NCI-H774 (cell line): ENCODE measurements around the gene UBE2G2.

ENCODE experiments used
- DNase-seq: peaks from one replicate; lab custom pipeline; 2025; lab: John Stamatoyannopoulos, UW

Gene UBE2G2

DNA sequence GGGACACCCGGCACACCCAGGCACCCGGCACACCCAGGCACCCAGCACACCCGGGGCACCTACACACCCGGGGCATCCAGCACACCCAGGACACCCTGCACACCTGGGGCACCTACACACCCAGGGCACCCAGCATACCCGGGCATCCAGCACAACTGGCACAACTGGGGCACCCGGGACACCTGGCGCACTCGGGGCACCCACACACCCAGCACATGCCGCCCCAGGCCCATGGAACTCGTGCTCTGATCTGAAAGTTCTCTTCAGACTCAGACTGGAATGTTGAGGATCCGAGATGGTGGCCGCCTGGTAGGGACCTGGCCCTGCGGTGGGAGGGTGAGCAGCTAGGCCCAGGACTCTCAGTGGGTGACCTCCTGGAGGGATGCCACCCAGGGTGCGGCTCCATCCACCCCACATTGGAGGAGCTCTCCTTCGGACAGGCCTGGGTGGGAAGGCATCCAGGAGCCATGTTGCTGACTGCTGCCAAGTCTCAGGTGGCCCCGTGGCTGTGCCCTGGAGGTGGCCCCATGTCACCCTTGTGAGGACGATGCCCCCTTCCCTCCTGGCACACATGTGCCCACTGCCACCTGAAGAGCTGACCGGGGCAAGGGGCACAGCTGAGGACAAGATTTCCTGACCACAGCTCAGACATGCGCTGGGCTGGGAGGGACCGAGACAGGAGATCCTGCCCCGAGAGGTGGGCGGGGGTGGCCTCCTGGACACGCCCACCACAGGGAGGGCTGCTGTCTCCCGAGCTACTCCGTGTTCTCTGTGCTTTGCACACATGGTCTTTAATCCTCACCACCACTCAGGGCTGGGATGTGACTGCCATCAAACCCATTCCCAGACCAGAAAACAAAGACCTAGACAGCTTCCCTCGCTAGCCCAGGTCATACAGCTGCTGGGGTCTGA, 37.0 kb downstream of the UBE2G2 start:
- no peak for DNase-seq

DNA sequence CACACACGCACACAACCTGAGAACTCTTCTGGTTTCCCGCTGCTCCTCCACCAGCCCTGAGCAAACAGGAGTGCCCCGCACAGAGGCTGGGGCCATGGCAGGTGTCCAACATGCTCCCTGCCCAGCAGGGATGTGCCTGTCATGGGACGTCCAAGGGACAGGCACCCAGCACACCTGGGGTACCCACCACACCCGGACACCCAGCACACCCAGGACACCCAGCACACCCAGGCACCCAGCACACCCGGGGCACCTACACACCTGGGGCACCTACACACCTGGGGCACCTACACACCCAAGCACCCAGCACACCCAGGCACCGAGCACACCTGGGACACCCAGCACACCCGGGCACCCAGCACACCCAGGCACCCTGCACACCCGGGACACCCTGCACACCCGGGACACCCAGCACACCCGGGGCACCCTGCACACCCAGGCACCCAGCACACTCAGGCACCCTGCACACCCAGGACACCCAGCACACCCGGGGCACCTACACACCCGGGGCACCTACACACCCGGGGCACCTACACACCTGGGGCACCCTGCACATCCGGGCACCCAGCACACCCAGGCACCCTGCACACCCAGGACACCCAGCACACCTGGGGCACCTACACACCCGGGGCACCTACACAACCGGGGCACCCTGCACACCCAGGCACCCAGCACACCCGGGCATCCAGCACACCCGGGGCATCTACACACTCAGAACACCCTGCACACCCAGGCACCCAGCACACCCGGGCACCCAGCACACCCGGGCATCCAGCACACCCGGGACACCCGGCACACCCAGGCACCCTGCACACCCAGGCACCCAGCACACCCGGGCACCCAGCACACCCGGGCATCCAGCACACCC, 37.9 kb downstream of the UBE2G2 start:
- DNase-seq = no peak

DNA sequence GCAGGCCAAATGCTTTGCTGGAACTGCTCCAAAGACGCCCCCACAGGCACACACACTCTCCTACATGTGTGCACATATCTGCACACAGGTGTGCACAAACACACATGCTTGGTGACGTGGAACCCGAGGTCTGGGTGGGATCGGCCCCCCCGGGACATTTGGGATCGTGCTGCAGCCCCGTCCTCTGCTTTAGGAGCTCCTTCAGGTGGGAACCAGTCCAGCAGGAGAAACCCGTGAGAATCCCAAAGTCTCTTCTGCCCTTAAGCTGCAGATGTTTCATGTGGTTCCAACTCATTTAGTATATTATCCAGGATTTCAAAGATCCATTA, 38.6 kb downstream of the UBE2G2 start:
- no peak for DNase-seq

DNA sequence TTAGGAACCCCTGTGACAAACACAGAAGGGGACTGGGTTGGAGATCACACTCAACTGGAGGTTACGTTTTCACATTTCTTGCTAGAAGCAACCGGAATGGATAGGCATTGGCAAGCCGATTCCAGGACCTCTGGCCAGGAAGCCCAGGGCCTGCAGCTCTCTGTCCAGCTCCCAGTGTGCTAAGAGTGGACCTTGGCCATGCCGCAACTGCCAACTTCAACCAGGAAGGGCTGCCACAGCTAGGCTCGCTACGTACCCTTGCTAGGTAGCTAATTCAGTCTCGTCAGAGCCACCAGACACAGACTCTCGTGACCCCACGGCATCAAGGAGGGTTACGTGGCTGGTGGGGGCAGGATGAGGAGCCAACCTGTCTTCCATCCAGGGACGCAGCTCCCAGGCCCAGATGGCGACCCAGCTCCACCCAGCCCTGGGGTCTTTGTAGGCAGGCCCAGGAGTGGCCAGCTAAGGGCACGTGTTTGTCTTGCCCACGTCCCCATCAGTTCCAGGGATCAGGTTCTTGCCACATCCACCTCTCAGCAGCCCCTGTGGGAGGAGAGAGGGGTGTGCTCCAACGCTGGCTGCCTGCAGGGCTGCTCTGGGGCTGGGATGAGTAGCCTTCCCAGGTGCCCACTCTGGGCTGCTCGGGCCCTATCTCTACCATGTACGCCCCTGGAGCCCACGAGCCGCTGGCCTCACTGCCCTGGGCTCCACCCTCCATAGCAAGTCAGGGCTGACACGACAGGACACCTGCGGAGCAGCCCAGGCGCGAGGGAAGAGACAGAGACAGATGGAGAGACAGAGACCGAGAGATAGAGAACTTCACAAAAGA, 39.2 kb downstream of the UBE2G2 start:
- DNase-seq = no peak

DNA sequence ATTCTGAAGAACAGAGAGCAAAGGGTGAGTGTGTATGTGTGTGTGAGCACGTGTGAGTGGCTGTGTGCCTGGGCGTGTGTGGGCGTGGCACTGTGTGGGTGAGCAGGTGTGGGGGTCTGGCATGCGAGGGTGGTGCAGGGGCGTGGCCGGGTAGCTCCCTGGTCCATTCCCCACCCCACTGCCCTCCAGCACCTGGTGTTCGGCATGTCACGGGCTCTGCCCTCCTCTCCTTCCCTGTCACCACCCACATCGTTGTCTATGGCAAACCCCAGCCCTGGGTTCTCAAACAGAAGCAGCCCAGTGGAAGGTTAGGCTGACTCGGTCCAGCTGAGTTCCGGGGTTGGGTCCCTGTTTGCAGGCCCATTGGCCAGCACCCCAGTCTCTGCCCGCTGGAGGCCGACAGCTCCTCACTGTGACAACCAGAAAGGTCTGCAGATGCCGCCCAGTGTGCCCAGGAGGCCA, 39.8 kb downstream of the UBE2G2 start:
- no peak for DNase-seq

DNA sequence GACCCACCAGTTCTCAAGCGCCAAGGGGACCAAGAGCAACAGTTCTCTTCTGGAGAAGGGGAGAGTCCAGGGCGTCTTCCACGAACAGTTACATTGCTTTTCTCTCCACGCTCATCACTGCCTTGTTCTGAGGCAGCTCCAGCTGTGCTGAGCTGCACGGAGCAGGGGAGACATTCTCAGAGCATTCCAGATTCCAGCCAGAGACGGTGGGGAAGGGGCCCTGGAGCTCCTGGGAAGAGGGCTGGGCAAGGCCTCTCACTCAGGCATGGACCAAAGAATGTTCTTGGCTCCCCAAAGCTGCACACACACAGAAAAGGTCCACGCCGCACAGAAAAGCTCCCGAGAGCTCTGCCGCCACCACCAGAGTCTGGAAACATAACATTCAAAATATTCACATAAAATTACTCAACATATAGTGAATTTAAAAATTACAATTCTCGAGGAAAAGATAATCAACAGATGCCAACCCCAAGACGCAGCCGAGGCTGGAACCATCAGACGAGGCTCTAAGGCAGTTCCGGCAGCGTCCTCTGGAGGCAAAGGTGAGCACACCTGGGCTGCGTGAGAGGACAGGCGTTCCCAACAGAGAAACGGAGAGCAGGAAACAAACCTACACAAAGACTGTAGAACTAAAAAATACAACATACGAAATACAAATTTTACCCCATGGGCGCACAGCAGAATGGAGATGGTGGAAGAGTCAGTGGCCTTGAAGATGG, 40.5 kb downstream of the UBE2G2 start:
- peak; percentile 1 for DNase-seq

DNA sequence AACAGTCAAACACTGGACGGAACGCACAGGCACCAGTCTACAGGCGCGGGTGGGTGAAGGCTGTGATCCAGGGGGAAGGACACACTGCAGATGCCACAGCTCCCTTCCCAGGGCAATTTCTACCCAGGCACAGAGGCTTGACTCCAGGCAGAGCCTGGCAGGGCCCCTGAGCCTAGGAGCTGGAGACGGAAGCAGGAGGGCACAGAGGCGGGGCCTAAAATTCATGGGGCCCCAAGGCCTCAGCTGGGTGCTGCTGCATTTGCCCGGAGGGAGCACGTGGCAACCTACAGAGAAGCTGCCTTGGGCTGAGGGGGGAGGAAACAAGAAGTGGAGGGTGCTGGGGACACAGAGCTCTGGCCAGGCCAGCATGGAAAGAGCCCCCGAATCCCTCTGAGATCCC, 41.2 kb downstream of the UBE2G2 start:
- DNase-seq = no peak

DNA sequence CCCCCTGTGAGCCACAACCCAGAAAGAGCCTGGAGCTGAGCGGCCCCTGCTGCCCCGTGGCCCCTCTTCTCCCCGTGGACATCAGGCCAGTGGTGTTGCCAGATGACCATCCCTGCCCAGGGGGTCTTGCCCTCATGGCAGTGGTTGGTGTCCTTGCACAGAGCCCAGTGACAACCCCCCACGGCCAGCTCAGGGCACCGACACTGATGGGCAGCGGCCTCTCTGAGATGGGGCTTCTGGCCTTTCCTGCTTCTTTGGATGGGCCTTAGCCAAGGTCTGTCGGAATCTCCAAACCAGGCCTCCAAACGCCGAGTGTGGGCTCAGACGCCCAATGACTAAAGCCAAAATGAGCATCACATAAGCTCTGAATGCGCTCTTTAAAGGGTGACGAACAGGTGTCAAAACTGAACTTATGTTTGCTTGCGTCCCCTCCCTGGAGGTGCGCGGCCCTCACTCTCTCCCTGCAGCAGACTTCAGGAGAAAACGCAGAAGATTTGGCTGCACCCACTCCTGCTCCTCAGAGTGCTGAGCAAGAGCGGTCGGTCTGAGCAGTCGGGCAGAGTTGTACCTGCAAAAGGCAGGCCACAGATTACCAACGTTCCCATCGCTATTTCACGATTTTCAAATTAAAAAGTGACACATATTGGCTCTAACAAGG, 41.9 kb downstream of the UBE2G2 start:
- DNase-seq = no peak

DNA sequence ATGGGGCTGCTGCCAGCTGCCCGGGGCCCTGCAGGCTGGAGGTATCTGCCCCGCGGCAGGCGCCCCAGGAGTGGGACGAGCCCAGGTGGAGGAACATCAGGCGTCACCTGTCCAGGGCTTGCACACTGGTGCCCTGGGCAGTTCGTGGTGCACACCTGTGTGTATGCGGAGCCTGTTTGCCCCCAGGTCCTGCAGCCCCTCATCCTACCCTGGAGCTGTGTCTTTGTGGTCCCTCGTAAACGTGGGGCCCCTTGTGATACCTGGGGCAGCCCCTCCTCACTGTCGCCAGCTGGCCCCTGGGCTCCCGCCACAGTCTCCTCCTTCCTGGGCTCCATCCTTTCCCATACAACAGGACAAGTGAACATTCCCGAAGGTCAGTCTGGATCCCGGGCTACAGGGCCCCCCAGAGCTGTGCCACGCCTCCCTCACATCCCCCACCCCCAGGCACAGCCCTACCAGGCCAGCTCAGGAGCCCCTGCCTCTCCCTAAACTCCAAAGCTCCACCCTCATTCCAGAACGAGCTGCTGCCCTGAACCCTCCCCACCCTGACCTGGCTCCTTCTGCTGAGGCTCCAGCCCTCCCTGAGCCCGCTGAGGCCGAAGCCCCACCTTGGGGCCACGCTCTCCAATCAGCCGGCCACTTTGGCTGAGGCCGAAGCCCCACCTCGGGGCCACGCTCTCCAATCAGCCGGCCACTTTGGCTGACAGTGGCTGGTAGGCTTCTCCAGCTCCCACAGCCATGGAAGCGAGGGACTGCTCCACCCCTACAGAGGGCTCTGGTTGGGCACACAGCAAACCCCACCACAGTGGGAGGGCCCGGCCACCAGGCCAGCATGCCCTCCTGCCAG, 42.6 kb downstream of the UBE2G2 start:
- DNase-seq = no peak

DNA sequence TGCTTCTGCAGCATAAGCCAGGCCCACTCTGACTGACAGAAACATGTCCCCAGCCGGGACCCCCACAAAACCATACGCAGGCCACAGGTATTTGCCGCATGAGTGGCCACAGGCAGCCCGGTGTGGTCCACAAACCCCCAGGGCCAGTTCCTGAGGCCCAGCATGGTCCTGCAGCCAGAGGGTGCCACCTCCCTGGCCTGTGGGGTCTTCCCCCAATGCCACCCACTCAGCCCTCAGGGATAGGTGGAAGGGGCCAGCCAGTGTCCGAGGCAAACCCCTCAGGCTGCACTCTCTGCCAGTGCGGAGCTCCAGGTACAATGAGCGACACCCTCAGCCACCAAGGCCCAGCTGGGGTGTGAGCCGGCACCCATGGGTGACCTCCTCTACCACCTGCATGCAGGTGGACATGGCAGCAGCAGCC, 43.5 kb downstream of the UBE2G2 start:
- no peak for DNase-seq

DNA sequence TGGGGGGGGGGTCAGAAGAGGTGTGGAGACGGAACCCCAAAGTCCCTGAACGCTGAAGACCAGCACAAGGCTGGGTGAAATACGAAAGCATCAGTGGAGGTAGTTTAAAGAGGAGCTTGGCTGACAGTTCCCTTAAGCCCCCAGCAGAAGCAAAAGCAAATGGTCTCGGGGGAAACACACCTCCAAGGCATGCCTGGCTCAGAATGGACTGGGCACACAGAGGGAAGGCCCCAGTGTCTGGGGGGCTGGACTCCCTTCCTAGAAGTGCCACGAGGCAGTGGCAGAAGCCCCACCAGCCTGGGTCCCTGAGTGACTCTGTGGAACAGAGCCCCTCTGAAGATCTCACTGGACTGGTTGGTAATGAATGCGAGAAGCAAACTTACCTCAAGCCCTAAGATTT, 43.9 kb downstream of the UBE2G2 start:
- DNase-seq = no peak

DNA sequence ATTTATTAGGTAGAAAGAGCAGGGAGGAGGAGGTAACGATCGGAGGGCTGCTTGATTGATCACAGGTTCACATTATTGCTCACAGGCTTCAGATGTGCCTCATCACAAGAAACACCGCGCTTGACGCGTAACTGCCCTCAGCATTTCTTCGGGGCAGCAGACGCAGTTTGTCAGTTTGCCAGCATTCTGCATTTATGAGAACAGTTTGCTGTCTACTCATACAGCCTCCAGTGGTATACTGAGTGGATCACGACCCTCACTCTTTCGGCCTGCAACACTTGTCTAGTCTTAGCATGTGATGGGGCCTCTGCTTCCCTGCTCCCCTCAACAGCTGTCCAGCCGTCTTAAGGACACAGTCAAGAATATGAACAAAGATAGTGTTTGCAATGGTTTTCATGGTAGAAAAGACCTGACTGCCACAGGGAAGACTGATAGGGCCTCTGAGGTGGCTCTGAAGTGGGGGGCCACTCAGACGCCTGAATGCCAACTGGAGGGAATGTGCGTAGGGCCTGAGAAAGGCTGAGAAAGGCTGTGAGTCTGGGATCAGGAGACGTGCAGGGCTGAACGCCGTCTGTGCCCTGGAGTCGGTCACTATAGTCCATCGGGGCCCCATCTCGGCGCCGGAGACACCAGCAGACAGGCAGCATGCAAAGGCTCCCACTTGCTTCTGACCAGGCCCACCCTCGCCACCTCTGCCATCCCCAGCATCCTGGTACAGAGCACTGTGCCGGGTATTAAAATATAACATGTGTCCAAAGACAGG, 45.0 kb downstream of the UBE2G2 start:
- DNase-seq = no peak

DNA sequence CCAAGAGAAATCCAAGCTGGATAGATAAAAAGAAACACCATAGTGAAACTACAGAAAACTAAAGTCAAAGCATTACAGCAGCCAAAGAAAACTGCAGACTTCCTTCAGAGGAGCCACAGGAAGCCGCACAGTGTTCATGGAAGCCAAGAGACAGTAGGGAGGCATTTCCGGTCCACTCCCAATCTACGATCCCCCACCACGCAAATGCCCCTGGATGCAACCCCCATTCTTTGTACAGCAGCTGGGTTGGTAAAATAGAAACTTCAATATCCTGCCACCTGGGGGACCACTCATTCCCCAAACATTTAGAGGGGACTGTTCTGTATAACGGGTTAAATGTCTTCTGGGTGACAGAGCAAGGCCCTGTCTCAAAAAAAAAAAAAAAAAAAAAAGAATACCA, 46.4 kb downstream of the UBE2G2 start:
- no peak for DNase-seq

DNA sequence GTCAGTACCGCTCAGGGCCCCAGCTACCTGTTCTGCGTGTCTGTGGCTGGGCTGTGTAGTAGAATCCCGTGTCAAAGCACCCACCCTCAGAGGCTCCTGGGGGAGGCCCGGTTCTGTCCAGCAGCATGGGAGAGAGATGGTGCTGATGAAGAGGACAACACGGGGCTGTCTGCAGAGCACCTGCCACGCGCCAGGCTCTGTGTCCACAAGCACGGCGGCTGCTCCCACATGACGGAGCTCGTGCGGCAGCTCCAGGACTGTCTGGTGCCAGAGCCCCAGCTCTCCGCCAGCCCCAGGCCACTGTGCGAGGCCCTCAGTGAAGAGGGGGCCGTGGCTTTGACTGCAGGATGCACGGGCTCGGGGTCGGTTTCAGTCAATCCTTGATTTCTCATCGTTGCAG, 48.3 kb downstream of the UBE2G2 start:
- DNase-seq = no peak

DNA sequence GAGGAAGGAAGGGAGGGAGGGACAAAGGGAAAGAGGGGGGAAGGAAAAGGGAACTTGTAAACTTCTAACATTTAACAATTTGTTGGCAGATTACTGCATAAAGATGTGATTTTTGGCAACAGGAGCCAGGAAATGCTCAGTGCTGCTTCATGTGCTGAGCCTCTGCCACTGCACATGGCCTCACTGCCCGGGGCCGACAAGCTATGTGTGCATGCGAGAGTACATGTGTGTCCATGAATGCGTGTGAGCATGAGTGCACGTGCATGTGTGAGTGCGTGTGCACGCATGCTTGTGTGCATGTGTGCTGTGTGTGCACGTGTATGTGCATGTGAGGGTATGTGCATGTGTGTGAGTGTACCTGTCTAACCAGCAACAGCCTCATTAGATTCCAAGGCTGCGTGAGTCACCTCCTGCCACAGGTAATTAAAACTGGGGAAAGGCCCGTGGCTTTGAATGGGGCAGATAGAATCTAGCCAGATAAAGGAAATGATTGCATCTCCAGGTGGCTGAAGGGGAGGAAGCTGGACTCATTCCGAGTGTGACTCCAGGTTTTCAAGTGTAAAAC, 48.9 kb downstream of the UBE2G2 start:
- no peak for DNase-seq

DNA sequence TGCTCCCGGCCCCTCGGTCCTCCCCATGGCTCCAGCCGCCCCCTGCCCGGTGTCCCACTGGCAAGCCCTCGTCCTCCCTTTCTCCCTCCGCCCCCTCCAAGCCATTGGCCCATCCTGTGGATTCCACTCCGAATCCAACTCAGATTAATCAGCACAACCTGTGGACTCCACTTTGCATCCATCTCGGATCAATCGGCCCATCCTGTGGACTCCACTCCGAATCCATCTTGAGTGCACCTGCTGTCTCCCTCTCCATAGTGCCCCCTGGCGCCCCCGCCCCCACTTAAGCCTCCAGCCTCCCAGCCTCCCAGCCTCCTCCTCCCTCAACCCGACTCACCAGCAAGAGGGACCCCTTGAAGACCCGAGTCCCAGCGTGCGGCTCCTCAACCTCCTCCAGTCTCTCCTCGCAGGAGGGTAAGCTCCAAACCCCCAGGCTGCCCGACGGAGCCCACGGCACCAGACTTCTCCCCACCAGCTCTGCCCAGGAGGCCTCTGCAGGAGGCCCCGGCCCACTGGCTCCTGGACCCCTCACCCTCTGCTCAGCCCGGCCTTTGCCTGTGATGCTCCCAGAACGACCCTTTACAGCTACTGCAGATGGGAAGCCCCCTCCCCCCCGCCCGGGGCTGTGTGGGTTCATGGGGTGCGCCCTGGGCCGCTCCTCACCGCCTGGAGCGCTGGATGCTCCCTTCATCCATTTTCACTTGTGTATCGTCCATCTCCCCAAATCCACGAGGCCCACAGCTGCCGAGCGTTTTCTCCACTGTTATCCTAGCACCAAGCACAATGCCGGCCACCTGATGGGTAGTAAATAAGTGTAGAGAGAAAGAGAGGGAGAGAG, 49.6 kb downstream of the UBE2G2 start:
- no peak for DNase-seq

DNA sequence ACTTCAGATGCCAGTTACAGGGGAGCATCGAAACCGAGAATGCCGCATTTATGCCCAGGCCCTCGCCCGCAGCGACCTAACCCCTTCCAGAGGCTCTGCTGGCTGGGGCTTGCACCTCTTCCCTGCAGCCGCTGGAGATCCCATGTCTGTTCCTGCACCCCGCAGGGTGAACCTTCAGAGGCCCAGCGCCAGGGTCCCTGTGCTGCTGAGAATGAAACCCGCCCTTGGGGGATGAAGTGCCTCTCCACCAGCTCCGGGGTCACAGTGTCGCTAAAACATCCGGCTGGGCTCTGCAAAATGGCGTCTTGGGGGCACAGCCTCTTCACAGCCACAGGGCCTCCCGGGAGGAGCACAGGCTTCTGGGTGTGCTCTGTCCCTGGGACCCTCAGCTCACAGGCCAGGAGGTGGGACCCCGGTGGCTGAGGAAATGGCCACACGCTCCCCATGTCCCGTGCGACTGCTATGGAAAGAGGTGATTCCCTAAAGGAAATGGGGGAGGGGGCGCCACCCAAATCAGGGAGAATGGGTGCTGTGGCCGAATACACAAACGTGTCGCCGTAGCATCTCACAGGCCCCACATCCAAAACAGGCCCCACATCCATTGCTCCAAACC, 50.3 kb downstream of the UBE2G2 start:
- DNase-seq = no peak

DNA sequence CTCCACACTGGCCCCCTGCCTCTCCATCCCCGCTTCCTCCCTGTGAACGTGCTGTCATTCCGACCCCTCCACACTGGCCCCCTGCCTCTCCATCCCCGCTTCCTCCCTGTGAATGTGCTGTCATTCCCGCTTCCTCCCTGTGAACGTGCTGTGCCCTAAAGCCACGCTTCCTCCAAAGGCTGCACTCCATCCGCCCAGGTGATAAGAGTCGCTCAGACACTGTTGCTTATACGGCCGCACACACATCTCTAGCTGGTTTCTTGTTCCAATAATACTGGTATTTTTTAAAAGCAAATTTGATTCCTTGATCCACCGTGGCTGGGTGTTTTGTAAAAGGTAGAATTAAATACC, 51.0 kb downstream of the UBE2G2 start:
- no peak for DNase-seq
